ENCODE data around the gene CCDC195. TPM values are rescaled to one million over a fixed set of nuclear protein-coding genes. Genes with fewer than 3 reads are reported as not detected.
A peak's percentile ranks its signal among the peaks of the same experiment; 100 is the strongest.

The CCDC195 gene
- total and polyA plus RNA-seq, 2 experiments from 2014 or later = not detected

DNA sequence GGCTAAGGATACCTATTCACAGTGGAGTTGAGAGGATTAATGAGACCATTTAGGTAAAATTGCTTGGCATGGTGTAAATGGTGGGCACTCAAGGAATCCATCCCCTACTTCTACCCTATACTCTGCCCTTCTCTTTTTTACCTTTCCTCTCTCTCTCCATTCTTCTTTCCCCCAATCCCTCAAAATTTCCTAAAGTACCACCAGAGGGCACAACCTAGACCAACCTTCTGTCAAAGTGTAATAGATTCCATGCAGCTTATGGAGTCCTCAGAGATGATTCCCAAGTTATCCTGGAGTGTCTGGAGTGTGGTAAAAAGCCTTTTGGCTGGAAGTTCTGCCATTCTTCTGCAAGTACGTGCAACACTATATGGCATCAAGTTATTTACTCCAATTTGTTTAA is 33.0 kb upstream of the CCDC195 start:
- peaks cover 8% of the 10 kb centered on the region for H3K4me1 ChIP-seq (ENCODE audit: low read depth)

DNA sequence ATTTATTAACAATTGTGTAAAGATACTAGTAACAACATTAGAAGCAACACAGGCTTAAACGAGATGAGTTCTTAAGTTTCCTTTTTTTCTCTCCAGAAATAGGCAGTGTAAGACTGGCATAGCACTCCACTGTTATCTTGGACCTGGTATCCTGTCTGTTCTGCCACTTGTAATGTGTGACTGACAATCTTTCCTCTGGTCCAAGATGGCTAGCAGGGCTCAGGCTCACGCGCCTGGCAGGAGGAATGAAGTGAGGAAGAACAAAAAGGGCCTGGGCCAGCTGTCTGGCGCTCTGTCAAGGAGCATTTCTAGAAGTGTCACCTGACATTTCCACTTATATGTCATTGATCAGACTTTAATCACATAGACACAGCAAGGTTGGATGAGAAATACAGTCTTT is 31.6 kb upstream of the CCDC195 start:
- no peaks in the 10 kb centered on the region for H3K9me3 ChIP-seq (ENCODE audit: low read depth)
- DNase-seq (ENCODE audit: low read depth in 1 of 2, low spot score in 1 of 2) = peak in 1 of 2 donors; percentile 16
- TF ChIP-seq, protein P1, sequence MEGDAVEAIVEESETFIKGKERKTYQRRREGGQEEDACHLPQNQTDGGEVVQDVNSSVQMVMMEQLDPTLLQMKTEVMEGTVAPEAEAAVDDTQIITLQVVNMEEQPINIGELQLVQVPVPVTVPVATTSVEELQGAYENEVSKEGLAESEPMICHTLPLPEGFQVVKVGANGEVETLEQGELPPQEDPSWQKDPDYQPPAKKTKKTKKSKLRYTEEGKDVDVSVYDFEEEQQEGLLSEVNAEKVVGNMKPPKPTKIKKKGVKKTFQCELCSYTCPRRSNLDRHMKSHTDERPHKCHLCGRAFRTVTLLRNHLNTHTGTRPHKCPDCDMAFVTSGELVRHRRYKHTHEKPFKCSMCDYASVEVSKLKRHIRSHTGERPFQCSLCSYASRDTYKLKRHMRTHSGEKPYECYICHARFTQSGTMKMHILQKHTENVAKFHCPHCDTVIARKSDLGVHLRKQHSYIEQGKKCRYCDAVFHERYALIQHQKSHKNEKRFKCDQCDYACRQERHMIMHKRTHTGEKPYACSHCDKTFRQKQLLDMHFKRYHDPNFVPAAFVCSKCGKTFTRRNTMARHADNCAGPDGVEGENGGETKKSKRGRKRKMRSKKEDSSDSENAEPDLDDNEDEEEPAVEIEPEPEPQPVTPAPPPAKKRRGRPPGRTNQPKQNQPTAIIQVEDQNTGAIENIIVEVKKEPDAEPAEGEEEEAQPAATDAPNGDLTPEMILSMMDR (IDR thresholded peaks at IDR 0.05; ENCODE audit: low read depth, low read length) = no peak
- no peak overlapping the region for H3K27ac ChIP-seq
- H3K36me3 ChIP-seq = no peaks in the 10 kb centered on the region
- H3K27me3 ChIP-seq = no peaks in the 10 kb centered on the region
- H3K4me3 ChIP-seq = no peak overlapping the region
- peaks cover 8% of the 10 kb centered on the region for H3K4me1 ChIP-seq (ENCODE audit: low read depth)

More for the DNA sequence above, 33.0 kb upstream of the CCDC195 start:
- Histone ChIP-seq H3K27me3 (no peaks in the 10 kb centered on the region), H3K4me3 (no peak overlapping the region), H3K36me3 (no peaks in the 10 kb centered on the region), H3K27ac (no peak overlapping the region), H3K9me3 (ENCODE audit: low read depth) (no peaks in the 10 kb centered on the region)
- DNase-seq (ENCODE audit: low read depth in 1 of 2, low spot score in 1 of 2) = peak in 1 of 2 donors; percentile 20
- TF ChIP-seq, protein P1 (IDR thresholded peaks at IDR 0.05; ENCODE audit: low read depth, low read length) = peak; percentile 32

DNA sequence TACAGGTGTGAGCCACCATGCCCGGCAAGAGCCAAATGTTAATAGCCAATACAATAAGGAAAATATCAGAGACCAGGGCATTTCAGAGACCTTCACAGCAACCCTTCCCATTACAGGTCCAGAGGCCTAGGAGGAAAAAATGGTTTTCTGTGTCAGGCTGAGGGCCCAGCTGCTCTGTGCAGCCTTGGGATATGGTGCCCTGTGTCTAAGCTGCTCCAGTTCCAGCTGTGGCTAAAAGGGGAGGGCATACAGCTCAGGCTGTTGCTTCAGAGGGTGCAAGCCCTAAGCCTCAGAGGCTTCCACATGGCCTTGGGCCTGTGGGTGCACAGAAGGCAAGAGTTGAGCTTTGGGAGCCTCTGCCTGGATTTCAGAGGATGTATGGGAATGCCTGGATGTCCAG is 20.1 kb upstream of the CCDC195 start:
- no peak for DNase-seq (ENCODE audit: low read depth in 1 of 2, low spot score in 1 of 2)
- H3K27me3 ChIP-seq = no peaks in the 10 kb centered on the region
- no peak overlapping the region for H3K4me3 ChIP-seq
- TF ChIP-seq, protein P1 (IDR thresholded peaks at IDR 0.05; ENCODE audit: low read depth, low read length) = no peak
- H3K36me3 ChIP-seq = no peaks in the 10 kb centered on the region
- H3K27ac ChIP-seq = no peak overlapping the region
- no peaks in the 10 kb centered on the region for H3K4me1 ChIP-seq (ENCODE audit: low read depth)
- H3K9me3 ChIP-seq (ENCODE audit: low read depth) = no peaks in the 10 kb centered on the region

DNA sequence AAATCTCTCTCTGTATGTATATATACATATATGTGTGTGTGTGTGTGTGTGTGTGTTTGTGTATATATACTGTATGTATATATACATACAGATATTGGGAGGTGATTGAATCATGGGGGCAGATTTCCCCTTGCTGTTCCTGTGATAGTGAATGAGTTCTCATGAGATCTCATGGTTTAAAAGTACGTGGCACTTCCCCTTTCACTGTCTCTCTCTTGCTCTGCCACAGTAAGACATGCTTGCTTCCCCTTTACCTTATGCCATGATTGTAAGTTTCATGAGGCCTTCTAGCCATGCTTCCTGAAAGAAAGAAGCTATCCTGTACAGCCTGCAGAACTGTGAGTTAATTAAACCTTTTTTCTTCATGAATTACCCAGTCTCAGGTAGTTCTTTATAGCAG is 18.8 kb upstream of the CCDC195 start:
- H3K4me3 ChIP-seq = no peak overlapping the region
- no peak for DNase-seq (ENCODE audit: low read depth in 1 of 2, low spot score in 1 of 2)
- H3K27ac ChIP-seq = no peak overlapping the region
- no peaks in the 10 kb centered on the region for H3K9me3 ChIP-seq (ENCODE audit: low read depth)
- H3K36me3 ChIP-seq = no peaks in the 10 kb centered on the region
- TF ChIP-seq, protein P1 (IDR thresholded peaks at IDR 0.05; ENCODE audit: low read depth, low read length) = no peak
- H3K4me1 ChIP-seq (ENCODE audit: low read depth) = no peaks in the 10 kb centered on the region
- no peaks in the 10 kb centered on the region for H3K27me3 ChIP-seq

DNA sequence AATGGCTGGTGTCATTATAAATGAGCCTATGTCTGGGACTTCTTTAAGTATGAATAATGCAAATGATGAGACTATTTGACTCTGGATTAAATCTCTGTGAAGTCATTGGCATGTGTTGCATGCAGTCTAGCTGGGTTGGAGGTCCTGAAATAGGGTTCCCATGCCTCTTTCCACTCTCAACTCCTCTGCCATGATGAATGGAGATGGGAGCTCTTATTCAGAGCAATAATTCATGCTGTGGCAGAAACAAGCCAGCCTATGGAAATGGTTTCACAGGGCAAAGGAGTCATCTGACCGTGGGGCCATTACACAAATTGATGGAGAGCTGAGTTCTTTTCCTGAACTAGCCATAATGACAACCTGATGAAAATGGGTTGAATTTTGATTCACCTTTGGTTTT is 15.5 kb upstream of the CCDC195 start:
- TF ChIP-seq, protein P1 (IDR thresholded peaks at IDR 0.05; ENCODE audit: low read depth, low read length) = no peak
- H3K27ac ChIP-seq = no peak overlapping the region
- H3K27me3 ChIP-seq = no peaks in the 10 kb centered on the region
- no peak overlapping the region for H3K4me3 ChIP-seq
- no peaks in the 10 kb centered on the region for H3K4me1 ChIP-seq (ENCODE audit: low read depth)
- H3K36me3 ChIP-seq = no peaks in the 10 kb centered on the region
- H3K9me3 ChIP-seq (ENCODE audit: low read depth) = no peaks in the 10 kb centered on the region
- no peak for DNase-seq (ENCODE audit: low read depth in 1 of 2, low spot score in 1 of 2)

DNA sequence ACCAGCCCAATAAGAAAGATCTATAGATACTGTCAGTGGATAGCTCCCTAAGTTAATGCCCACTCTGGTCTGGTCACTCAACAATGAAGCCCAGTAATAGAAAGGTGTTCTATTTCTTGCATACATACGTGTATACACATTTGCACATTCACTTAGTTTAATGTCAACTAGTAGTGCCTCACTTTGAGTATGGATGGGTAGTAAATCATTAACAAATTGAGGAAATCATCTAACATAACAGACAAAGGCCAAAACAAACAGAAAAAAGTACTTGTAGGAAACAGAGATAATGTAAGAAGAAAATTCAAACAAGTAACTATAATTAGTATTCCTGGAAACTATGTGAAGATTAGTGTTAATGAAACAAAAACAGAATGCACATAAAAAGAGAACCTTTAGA is 13.3 kb upstream of the CCDC195 start:
- TF ChIP-seq, protein P1 (IDR thresholded peaks at IDR 0.05; ENCODE audit: low read depth, low read length) = no peak
- Histone ChIP-seq H3K36me3 (no peaks in the 10 kb centered on the region), H3K27ac (no peak overlapping the region), H3K4me1 (ENCODE audit: low read depth) (no peaks in the 10 kb centered on the region), H3K4me3 (no peak overlapping the region), H3K9me3 (ENCODE audit: low read depth) (no peaks in the 10 kb centered on the region), H3K27me3 (no peaks in the 10 kb centered on the region)
- DNase-seq (ENCODE audit: low read depth in 1 of 2, low spot score in 1 of 2) = no peak
